GM23338 (cell line): Measurements from ENCODE around the gene FAM124B. TPM values are rescaled to one million over a fixed set of nuclear protein-coding genes. Genes with fewer than 3 reads are reported as not detected.

Experiments
- ATAC-seq: fragments of 200-7000 bp; cut with Tn5 transposase; 3 replicates; pipeline ENCODE4 v1.9.1; 2020
- DNase-seq: peaks from one replicate; pipeline ENCODE4 v3.0.0-alpha.2; 2015; ENCODE audit warnings: low spot score
- H2AFZ ChIP-seq: fragments of 200-600 bp; sonication (generic); 2 replicates; pipeline ENCODE4 v1.8.0; 2016; ENCODE audit warnings: antibody characterized with exemption, mild to moderate bottlenecking, moderate library complexity
- H3F3A ChIP-seq: fragments of 200-600 bp; sonication (generic); replicated peaks from 2 replicates; pipeline ENCODE4 v1.8.0; 2017; ENCODE audit warnings: antibody characterized with exemption, mixed run types, low read depth
- H3K27ac ChIP-seq: fragments of 200-600 bp; sonication (generic); 2 replicates; pipeline ENCODE4 v1.6.1; 2016; ENCODE audit warnings: low read depth
- H3K27me3 ChIP-seq: fragments of 200-600 bp; sonication (generic); 2 replicates; pipeline ENCODE4 v1.8.0; 2016; ENCODE audit warnings: mild to moderate bottlenecking, mixed run types, moderate library complexity; ENCODE audit not compliant: insufficient read depth
- H3K36me3 ChIP-seq: fragments of 200-600 bp; sonication (generic); 2 replicates; pipeline ENCODE4 v1.8.0; 2016; ENCODE audit warnings: mild to moderate bottlenecking; ENCODE audit not compliant: insufficient read depth
- H3K4me1 ChIP-seq: fragments of 200-600 bp; sonication (generic); 2 replicates; pipeline ENCODE4 v1.8.0; 2016; ENCODE audit warnings: mild to moderate bottlenecking, moderate library complexity; ENCODE audit not compliant: insufficient read depth
- H3K4me2 ChIP-seq: fragments of 200-600 bp; sonication (generic); 2 replicates; pipeline ENCODE4 v1.7.1; 2017; ENCODE audit warnings: mixed run types
- H3K4me3 ChIP-seq: fragments of 200-600 bp; sonication (generic); 2 replicates; pipeline ENCODE4 v1.6.1; 2016; ENCODE audit warnings: mixed run types
- H3K79me2 ChIP-seq: fragments of 200-600 bp; sonication (generic); replicated peaks from 2 replicates; pipeline ENCODE4 v1.8.0; 2017; ENCODE audit warnings: mild to moderate bottlenecking; ENCODE audit not compliant: insufficient read depth
- H3K9me2 ChIP-seq: fragments of 200-600 bp; sonication (generic); 2 replicates; pipeline ENCODE4 v1.8.0; 2017; ENCODE audit not compliant: insufficient read depth
- H4K20me1 ChIP-seq: fragments of 200-600 bp; sonication (generic); replicated peaks from 2 replicates; pipeline ENCODE4 v1.8.0; 2017; ENCODE audit warnings: mild to moderate bottlenecking; ENCODE audit not compliant: insufficient read depth
- H3K27ac Mint-ChIP-seq: 2 replicates; pipeline ENCODE4 v1.8.0; 2020; ENCODE audit warnings: inconsistent platforms, mild to moderate bottlenecking, moderate library complexity, mixed read lengths
- H3K27me3 Mint-ChIP-seq: 3 replicates; pipeline ENCODE4 v1.8.0; 2022; ENCODE audit warnings: low read depth, mild to moderate bottlenecking, moderate library complexity, mixed read lengths, inconsistent platforms; ENCODE audit not compliant: insufficient read depth, poor library complexity
- H3K36me3 Mint-ChIP-seq: 3 replicates; pipeline ENCODE4 v1.8.0; 2021; ENCODE audit warnings: low read depth, mild to moderate bottlenecking, inconsistent platforms, moderate library complexity, mixed read lengths
- H3K4me1 Mint-ChIP-seq: 3 replicates; pipeline ENCODE4 v1.8.0; 2020; ENCODE audit warnings: mild to moderate bottlenecking, inconsistent platforms, mixed read lengths
- H3K4me3 Mint-ChIP-seq: 3 replicates; pipeline ENCODE4 v1.8.0; 2021; ENCODE audit warnings: moderate library complexity, mild to moderate bottlenecking, inconsistent platforms, mixed read lengths
- H3K9me3 Mint-ChIP-seq: 3 replicates; pipeline ENCODE4 v1.8.0; 2020; ENCODE audit warnings: moderate library complexity, mild to moderate bottlenecking, inconsistent platforms, mixed read lengths
- JUNB ChIP-seq: IDR thresholded peaks from one replicate; pipeline ENCODE4 v1.6.1; 2016; ENCODE audit warnings: antibody characterized with exemption; ENCODE audit not compliant: unreplicated experiment
- NANOG ChIP-seq: IDR thresholded peaks from 2 replicates; pipeline ENCODE4 v1.6.1; 2016; ENCODE audit warnings: antibody characterized with exemption, borderline replicate concordance
- STAT1 ChIP-seq: IDR thresholded peaks from one replicate; pipeline ENCODE4 v1.6.1; 2016; ENCODE audit warnings: antibody characterized with exemption; ENCODE audit not compliant: unreplicated experiment
- ZNF114 ChIP-seq: fragments of 250-450 bp; sonication (Bioruptor Pico); IDR thresholded peaks from 2 replicates; pipeline ENCODE4 v1.5.0; 2020; ENCODE audit warnings: mild to moderate bottlenecking, moderate library complexity
- polyA plus RNA-seq: library from polyadenylated mRNA; unstranded; fragments of >200 nt; fragmentation: Nextera tagmentation; extraction: Ambion mirVana; gene quantifications from 2 replicates; pipeline ENCODE4 v1.2.1, GENCODE V29; 2016
- total RNA-seq: library from RNA; depleted of rRNA; stranded (reverse); fragments of >200 nt; shearing (Covaris generic); gene quantifications from 2 replicates; pipeline ENCODE4 v1.2.3, GENCODE V29; 2014
- TF ChIP-seq, protein P1 (sequence below): fragments of 250-450 bp; sonication (Bioruptor Pico); IDR thresholded peaks from 2 replicates; pipeline ENCODE4 v1.5.0; 2020; ENCODE audit warnings: mild to moderate bottlenecking, moderate library complexity
- TF ChIP-seq, protein P2 (sequence below): IDR thresholded peaks from 2 replicates; pipeline ENCODE4 v1.6.1; 2016; ENCODE audit warnings: antibody characterized with exemption

The FAM124B gene
- total and polyA plus RNA-seq, 2 experiments from 2014 or later = 3.0 to 6.9 TPM

DNA sequence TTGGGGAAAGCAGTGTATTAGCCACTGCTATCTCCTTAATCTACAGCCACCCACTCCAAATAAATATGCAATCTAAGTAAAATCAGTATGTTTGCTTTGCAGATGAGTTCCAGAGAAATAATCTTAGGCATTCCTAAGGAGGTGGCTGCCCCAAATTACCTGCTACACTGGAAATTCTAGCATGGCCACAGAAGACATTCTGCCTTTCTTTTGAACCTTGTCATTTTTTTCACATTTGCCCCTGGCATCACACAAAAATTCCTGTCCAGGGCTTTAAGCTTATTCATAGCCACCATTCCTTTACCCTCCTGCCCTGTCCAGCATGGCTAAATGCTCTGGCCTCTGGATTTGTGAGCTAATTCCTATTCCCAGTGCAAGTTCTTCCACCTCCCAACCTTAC is 36.8 kb upstream of the FAM124B start (continued):
- TF ChIP-seq, protein P1, sequence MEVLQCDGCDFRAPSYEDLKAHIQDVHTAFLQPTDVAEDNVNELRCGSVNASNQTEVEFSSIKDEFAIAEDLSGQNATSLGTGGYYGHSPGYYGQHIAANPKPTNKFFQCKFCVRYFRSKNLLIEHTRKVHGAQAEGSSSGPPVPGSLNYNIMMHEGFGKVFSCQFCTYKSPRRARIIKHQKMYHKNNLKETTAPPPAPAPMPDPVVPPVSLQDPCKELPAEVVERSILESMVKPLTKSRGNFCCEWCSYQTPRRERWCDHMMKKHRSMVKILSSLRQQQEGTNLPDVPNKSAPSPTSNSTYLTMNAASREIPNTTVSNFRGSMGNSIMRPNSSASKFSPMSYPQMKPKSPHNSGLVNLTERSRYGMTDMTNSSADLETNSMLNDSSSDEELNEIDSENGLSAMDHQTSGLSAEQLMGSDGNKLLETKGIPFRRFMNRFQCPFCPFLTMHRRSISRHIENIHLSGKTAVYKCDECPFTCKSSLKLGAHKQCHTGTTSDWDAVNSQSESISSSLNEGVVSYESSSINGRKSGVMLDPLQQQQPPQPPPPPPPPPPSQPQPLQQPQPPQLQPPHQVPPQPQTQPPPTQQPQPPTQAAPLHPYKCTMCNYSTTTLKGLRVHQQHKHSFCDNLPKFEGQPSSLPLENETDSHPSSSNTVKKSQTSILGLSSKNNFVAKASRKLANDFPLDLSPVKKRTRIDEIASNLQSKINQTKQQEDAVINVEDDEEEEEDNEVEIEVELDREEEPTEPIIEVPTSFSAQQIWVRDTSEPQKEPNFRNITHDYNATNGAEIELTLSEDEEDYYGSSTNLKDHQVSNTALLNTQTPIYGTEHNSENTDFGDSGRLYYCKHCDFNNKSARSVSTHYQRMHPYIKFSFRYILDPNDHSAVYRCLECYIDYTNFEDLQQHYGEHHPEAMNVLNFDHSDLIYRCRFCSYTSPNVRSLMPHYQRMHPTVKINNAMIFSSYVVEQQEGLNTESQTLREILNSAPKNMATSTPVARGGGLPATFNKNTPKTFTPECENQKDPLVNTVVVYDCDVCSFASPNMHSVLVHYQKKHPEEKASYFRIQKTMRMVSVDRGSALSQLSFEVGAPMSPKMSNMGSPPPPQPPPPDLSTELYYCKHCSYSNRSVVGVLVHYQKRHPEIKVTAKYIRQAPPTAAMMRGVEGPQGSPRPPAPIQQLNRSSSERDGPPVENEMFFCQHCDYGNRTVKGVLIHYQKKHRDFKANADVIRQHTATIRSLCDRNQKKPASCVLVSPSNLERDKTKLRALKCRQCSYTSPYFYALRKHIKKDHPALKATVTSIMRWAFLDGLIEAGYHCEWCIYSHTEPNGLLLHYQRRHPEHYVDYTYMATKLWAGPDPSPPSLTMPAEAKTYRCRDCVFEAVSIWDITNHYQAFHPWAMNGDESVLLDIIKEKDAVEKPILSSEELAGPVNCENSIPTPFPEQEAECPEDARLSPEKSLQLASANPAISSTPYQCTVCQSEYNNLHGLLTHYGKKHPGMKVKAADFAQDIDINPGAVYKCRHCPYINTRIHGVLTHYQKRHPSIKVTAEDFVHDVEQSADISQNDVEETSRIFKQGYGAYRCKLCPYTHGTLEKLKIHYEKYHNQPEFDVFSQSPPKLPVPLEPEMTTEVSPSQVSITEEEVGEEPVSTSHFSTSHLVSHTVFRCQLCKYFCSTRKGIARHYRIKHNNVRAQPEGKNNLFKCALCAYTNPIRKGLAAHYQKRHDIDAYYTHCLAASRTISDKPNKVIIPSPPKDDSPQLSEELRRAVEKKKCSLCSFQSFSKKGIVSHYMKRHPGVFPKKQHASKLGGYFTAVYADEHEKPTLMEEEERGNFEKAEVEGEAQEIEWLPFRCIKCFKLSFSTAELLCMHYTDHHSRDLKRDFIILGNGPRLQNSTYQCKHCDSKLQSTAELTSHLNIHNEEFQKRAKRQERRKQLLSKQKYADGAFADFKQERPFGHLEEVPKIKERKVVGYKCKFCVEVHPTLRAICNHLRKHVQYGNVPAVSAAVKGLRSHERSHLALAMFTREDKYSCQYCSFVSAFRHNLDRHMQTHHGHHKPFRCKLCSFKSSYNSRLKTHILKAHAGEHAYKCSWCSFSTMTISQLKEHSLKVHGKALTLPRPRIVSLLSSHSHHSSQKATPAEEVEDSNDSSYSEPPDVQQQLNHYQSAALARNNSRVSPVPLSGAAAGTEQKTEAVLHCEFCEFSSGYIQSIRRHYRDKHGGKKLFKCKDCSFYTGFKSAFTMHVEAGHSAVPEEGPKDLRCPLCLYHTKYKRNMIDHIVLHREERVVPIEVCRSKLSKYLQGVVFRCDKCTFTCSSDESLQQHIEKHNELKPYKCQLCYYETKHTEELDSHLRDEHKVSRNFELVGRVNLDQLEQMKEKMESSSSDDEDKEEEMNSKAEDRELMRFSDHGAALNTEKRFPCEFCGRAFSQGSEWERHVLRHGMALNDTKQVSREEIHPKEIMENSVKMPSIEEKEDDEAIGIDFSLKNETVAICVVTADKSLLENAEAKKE (CRISPR knock-in tag) = no peak

DNA sequence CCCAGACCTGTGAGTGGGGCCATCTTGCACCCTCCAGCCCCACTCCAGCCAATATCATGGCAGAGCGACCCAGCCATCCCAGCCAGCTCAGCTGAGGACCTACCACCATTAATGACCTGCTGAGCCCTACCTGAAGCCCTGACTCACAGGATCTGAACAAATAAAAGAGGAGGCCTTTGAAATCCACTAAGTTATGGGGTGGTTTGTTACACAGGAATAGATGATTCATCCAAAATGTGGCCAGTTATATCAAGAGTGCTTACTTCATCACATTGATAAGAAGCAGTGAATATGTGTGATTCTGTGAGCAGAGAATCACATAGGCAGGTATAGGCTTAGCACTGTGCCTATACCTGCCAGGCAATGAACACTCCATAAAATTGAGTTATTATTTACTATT is 34.7 kb upstream of the FAM124B start:
- no peak for ATAC-seq
- Mint-ChIP-seq H3K36me3 (peaks cover 27% of the 10 kb centered on the region), H3K9me3 (peaks cover 27% of the 10 kb centered on the region), H3K4me1 (peaks cover 32% of the 10 kb centered on the region), H3K27ac (no peak overlapping the region), H3K27me3 (peaks cover 15% of the 10 kb centered on the region), H3K4me3 (no peak overlapping the region)
- no peaks in the 10 kb centered on the region for H3K36me3 ChIP-seq
- H3K79me2 ChIP-seq = no peaks in the 10 kb centered on the region
- TF ChIP-seq, protein P1 (CRISPR knock-in tag) = no peak
- no peak for TF ChIP-seq JUNB
- no peak for TF ChIP-seq NANOG
- TF ChIP-seq STAT1 = no peak
- TF ChIP-seq, protein P2, sequence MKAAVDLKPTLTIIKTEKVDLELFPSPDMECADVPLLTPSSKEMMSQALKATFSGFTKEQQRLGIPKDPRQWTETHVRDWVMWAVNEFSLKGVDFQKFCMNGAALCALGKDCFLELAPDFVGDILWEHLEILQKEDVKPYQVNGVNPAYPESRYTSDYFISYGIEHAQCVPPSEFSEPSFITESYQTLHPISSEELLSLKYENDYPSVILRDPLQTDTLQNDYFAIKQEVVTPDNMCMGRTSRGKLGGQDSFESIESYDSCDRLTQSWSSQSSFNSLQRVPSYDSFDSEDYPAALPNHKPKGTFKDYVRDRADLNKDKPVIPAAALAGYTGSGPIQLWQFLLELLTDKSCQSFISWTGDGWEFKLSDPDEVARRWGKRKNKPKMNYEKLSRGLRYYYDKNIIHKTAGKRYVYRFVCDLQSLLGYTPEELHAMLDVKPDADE = no peak
- no peak for TF ChIP-seq ZNF114 (CRISPR knock-in tag)
- H3F3A ChIP-seq = 0 out of 2 replicates have a peak, but pooled peaks cover 3% of the 10 kb centered on the region
- H4K20me1 ChIP-seq = no peaks in the 10 kb centered on the region
- no peaks in the 10 kb centered on the region for H3K9me2 ChIP-seq
- no peak overlapping the region for H2AFZ ChIP-seq
- H3K4me1 ChIP-seq = peaks cover 35% of the 10 kb centered on the region
- no peak overlapping the region for H3K4me3 ChIP-seq
- no peak overlapping the region for H3K27ac ChIP-seq
- no peak for DNase-seq
- no peak overlapping the region for H3K4me2 ChIP-seq
- no peaks in the 10 kb centered on the region for H3K27me3 ChIP-seq
